Measurements from ENCODE around the gene PTGDR2.

PTGDR2 gene

DNA sequence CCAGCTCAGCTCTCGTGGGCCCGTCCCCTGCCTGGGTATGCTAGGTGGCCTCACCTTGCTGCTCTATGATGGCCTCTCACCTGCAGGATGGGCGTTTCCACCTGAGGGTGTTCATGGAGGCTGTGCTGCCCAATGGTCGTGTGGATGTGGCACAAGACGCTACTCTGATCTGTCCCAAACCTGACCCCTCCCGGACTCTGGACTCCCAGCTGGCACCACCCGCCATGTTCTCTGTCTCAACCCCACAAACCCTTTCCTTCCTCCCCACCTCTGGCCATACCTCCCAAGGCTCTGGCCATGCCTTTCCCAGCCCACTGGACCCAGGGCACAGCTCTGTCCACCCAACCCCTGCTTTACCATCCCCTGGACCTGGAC lies 13.7 kb upstream of the PTGDR2 start:
- H3K9me3 ChIP-seq (ENCODE audit: insufficient read depth, low read length) = no peaks in the 10 kb centered on the region
- DNase-seq (ENCODE audit: low read depth, low spot score) = no peak
- peaks cover 18% of the 10 kb centered on the region for H3K4me1 ChIP-seq (ENCODE audit: insufficient read depth, insufficient read length)
- no peaks in the 10 kb centered on the region for H3K27me3 ChIP-seq (ENCODE audit: insufficient read depth, insufficient read length)
- H3K9ac ChIP-seq (ENCODE audit: insufficient read length, low read depth) = no peak overlapping the region
- H3K36me3 ChIP-seq (ENCODE audit: insufficient read depth, insufficient read length, low read length) = no peaks in the 10 kb centered on the region
- TF ChIP-seq SUZ12 (IDR thresholded peaks at IDR 0.05; ENCODE audit: extremely low read depth, insufficient read depth, insufficient read length) (no peak), ZNF274 (IDR thresholded peaks at IDR 0.05; ENCODE audit: low read depth, low read length) (no peak), YY1 (IDR thresholded peaks at IDR 0.05; ENCODE audit: insufficient read depth, insufficient read length) (no peak)
- no peak overlapping the region for H3K4me3 ChIP-seq (ENCODE audit: insufficient read length, low read depth)

DNA sequence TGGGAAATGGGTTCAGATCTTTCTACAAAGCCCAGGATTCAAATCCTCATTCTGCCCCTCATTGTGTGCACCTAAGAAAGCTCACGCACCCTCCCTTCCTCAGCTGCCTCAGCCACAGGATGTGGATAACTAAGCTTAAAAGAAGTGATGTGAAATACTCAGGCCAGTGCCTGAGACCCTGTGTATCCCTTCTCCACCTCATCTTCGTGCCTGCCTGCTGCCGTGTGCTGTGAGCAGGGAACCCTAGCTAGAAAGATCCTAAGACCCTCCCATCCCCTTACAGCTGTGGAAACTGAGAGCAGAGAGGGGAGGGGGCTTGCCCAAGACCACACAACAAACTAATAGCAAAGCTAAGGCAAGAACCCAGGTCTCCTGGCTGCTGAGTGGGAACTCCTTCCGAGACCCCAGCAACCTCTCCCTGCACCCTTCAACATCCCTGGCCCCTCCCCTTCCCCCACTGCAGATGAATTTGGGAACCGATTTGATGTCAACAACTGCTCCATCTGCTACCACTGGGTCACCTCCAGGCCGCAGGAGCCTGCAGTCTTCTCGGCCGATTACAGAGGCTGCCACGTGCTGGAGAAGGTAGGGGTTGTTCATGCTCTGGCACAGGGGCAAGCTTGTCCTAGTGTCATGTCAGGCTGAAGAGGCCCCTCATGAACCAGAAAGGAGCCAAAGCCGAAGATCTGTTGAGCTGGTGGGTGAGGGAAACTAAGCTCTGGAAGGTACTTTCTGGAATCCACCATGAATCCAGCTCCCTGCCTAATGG lies 13.1 kb upstream of the PTGDR2 start:
- Histone ChIP-seq H3K9me3 (ENCODE audit: insufficient read depth, low read length) (no peaks in the 10 kb centered on the region), H3K9ac (ENCODE audit: insufficient read length, low read depth) (no peak overlapping the region), H3K4me3 (ENCODE audit: insufficient read length, low read depth) (no peak overlapping the region), H3K36me3 (ENCODE audit: insufficient read depth, insufficient read length, low read length) (no peaks in the 10 kb centered on the region), H3K27me3 (ENCODE audit: insufficient read depth, insufficient read length) (no peaks in the 10 kb centered on the region), H3K4me1 (ENCODE audit: insufficient read depth, insufficient read length) (peaks cover 15% of the 10 kb centered on the region)
- no peak for DNase-seq (ENCODE audit: low read depth, low spot score)
- TF ChIP-seq SUZ12 (IDR thresholded peaks at IDR 0.05; ENCODE audit: extremely low read depth, insufficient read depth, insufficient read length) (no peak), ZNF274 (IDR thresholded peaks at IDR 0.05; ENCODE audit: low read depth, low read length) (no peak), YY1 (IDR thresholded peaks at IDR 0.05; ENCODE audit: insufficient read depth, insufficient read length) (no peak)

DNA sequence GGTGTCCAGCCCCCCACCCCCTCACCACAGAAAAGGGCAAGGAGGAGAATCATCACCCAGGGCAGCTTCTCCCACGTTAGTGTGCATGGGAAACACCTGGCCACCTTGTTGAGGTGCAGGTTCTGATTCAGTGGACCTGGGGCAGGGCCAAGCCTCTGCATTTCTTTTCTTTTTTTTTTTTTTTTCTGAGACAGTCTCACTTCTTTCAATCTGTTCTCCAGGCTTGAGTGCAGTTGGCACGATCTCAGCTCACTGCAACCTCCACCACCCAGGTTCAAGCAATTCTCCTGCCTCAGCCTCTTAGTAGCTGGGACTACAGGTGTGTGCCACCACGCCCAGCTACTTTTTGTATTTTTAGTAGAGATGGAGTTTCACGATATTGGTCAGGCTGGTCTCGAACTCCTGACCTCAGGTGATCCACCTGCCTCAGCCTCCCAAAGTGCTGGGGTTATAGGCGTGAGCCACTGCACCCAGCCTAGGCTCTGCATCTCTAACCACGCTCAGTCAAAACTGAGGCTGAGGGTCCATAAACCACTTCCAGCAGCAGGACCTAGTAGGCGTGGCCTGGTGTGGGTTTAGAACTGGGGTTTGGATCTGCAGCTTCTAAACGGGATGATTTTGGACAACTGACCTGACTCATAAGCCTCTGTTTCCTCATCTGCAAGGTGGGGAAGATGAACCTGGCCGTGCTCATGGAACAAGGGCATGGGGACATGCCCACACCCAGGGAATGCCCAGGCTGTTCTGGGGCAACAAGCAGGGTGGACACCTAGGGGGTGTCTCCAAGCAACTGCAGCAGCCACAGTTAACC lies 12.3 kb upstream of the PTGDR2 start:
- H3K36me3 ChIP-seq (ENCODE audit: insufficient read depth, insufficient read length, low read length) = no peaks in the 10 kb centered on the region
- TF ChIP-seq YY1 (IDR thresholded peaks at IDR 0.05; ENCODE audit: insufficient read depth, insufficient read length) (no peak), SUZ12 (IDR thresholded peaks at IDR 0.05; ENCODE audit: extremely low read depth, insufficient read depth, insufficient read length) (no peak), ZNF274 (IDR thresholded peaks at IDR 0.05; ENCODE audit: low read depth, low read length) (no peak)
- no peaks in the 10 kb centered on the region for H3K27me3 ChIP-seq (ENCODE audit: insufficient read depth, insufficient read length)
- H3K4me3 ChIP-seq (ENCODE audit: insufficient read length, low read depth) = no peak overlapping the region
- no peak for DNase-seq (ENCODE audit: low read depth, low spot score)
- H3K9ac ChIP-seq (ENCODE audit: insufficient read length, low read depth) = no peak overlapping the region
- peaks cover 17% of the 10 kb centered on the region for H3K4me1 ChIP-seq (ENCODE audit: insufficient read depth, insufficient read length)
- H3K9me3 ChIP-seq (ENCODE audit: insufficient read depth, low read length) = no peaks in the 10 kb centered on the region

DNA sequence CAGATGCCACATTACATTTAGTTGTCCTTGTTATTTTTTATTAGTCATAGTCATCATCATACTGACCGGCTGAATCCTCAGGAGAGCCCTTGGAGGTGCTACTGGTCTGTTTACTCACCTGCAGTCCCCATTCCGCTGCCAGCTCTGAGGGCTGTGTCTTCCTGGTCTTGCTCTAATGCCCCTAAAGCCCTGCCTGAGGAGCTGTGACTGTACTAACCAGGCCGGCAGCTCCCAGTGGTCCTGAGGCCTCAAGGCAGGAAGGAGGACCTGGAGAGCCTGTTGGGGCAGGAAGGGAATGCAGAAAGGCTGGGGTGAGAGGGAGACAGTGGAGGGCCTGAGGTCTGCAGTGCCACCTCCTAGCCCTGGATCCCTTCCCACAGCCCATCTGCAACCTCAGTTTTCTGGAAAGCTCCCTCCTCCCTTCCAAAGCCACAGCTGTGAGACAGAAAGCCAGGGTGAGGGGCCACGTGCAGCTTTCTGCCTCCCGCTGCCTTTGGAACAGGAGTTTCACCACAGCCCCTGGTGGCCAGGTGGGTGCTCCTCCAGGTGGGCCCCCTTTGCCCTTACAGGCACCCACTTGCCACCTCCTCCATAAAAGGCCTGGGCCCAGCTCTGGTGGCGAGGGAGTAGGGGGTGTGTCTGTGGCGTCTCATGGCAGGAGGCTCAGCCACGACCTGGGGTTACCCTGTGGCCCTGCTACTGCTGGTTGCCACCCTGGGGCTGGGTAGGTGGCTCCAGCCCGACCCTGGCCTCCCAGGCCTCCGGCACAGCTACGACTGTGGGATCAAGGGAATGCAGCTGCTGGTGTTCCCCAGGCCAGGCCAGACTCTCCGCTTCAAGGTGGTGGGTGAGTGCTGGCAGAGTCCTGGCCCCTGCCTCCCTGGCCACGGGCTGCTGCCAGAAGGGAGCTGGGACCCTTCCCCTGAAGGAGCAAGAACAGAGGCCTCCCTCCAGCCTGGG lies 11.4 kb upstream of the PTGDR2 start, which contains the start of gene ZP1:
ZP1 (plus strand) TSS at position 632 of the 960 bp plus-strand sequence; CDS start at position 652, 20 bp downstream.
- Histone ChIP-seq H3K9ac (ENCODE audit: insufficient read length, low read depth) (peak within 1 kb of the TSS; percentile 47), H3K4me3 (ENCODE audit: insufficient read length, low read depth) (no peak within 1 kb of the TSS), H3K4me1 (ENCODE audit: insufficient read depth, insufficient read length) (peaks cover 9% of the 10 kb centered on the region), H3K27me3 (ENCODE audit: insufficient read depth, insufficient read length) (no peaks in the 10 kb centered on the region), H3K9me3 (ENCODE audit: insufficient read depth, low read length) (no peaks in the 10 kb centered on the region), H3K36me3 (ENCODE audit: insufficient read depth, insufficient read length, low read length) (no peaks in the 10 kb centered on the region)
- TF ChIP-seq YY1 (IDR thresholded peaks at IDR 0.05; ENCODE audit: insufficient read depth, insufficient read length) (no peak), SUZ12 (IDR thresholded peaks at IDR 0.05; ENCODE audit: extremely low read depth, insufficient read depth, insufficient read length) (no peak), ZNF274 (IDR thresholded peaks at IDR 0.05; ENCODE audit: low read depth, low read length) (no peak)
- DNase-seq (ENCODE audit: low read depth, low spot score) = no peak

DNA sequence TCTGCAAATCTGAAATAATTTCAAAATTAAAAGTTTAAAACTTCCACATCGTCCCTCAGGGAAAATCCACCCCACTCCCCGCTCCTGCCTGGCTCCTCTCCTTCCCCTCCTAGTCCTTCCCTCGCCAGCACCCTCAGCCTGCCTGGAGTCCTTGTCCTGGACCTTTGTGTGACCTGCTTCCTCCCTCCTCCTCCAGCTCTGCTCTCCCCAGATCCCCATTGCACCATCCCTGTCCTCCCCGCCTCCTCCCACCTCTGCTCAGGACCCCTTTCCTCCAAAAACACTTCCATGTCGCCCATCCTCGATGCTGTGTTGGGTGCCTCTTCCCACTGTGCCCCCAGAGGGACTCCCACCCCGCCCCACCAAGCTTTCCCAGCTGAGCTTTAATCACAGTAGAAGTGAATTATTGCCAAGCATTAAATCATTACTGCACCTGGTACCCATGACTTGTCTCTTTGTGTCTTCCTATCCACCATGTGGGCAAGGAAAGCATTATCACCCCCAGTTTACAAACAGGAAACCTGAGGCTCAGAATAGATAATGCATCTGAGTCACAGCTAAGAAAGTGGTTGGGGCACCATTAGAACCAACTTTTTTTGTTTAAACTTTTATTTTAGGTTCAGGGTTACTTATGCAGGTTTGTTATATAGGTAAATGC lies 9.2 kb upstream of the PTGDR2 start:
- DNase-seq (ENCODE audit: low read depth, low spot score) = no peak
- no peak overlapping the region for H3K4me3 ChIP-seq (ENCODE audit: insufficient read length, low read depth)
- H3K27me3 ChIP-seq (ENCODE audit: insufficient read depth, insufficient read length) = no peaks in the 10 kb centered on the region
- peaks cover 9% of the 10 kb centered on the region for H3K4me1 ChIP-seq (ENCODE audit: insufficient read depth, insufficient read length)
- H3K36me3 ChIP-seq (ENCODE audit: insufficient read depth, insufficient read length, low read length) = no peaks in the 10 kb centered on the region
- no peak overlapping the region for H3K9ac ChIP-seq (ENCODE audit: insufficient read length, low read depth)
- TF ChIP-seq YY1 (IDR thresholded peaks at IDR 0.05; ENCODE audit: insufficient read depth, insufficient read length) = no peak
- no peak for TF ChIP-seq SUZ12 (IDR thresholded peaks at IDR 0.05; ENCODE audit: extremely low read depth, insufficient read depth, insufficient read length)
- no peaks in the 10 kb centered on the region for H3K9me3 ChIP-seq (ENCODE audit: insufficient read depth, low read length)
